GM20000 (cell line): ENCODE data around the gene FAM53A.
A peak's percentile ranks its signal among the peaks of the same experiment; 100 is the strongest.
"Not testable (repeated sequence)": the region's sequence is repeated elsewhere in the genome, so short reads cannot be mapped to it uniquely, and the experiment has no call there.

Source experiments
- DNase-seq: peaks from one replicate; pipeline ENCODE4 v3.0.0; 2012; ENCODE audit warnings: low spot score
- TF ChIP-seq, protein P1 (sequence below): IDR thresholded peaks from 2 replicates; pipeline ENCODE4 v1.5.1; 2012; ENCODE audit warnings: mild to moderate bottlenecking, control low read depth; ENCODE audit errors: extremely low read depth, missing control alignments

FAM53A gene

DNA sequence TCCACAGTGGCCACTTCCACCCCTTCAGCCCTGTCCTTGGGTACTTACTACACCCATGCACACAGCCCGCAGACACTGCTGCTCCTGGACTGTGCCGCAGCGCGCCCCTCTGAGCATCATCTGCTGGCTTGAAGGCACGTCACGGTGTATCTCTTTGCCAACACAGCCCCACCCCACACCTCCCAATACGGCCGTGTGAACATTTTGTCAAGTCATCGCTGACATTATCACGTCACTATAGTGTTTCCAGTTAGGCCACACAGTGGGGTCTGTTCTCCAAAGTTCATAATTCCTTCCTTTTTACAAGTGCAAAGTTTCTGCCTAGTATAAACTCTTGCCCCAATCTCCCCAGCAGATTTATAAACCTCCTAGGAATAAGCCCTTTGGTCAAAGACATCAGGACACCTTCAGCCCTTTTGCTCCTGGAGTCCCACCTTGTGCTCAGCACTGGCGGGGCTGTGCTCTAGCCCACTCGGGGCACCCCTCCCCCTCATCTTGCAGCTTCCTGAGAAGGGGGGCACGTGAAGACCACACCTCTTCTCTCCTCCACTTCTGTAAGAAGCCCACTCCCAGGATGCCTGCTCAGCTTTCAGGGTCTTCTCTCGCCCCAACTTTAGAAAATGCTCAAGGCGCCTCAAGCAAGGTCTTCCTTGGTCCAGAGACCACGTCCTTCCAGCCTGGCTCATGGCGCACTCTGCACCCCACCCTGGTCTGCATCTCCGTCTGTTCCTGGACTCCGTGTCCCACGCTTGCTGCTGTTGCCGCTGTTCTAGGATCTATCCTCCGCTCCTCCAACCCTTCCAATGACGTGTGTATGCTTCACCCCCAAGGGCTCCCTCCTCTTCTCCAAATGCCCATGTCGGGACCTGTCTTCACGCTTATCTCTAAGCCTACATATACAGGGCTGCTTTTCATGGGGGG lies 7.2 kb downstream of the FAM53A start:
- peak; percentile 5 for DNase-seq

DNA sequence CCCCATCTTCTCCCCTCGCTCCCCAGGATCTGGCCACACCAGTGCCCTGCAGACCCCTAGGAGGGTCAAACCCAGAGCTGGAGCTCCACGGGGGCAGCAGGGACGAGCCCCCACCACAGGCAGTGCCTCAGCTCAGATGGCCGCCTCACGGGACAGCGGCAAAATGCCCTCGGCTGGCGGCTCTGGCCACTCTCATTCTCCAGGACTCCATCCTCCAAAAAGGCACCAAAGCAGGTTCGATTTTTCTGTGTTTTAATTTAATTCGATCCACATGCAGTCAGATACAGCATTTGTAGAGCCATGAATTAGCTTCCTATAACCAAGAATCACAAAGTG lies 8.3 kb downstream of the FAM53A start:
- DNase-seq: no peak
- TF ChIP-seq, protein P1, sequence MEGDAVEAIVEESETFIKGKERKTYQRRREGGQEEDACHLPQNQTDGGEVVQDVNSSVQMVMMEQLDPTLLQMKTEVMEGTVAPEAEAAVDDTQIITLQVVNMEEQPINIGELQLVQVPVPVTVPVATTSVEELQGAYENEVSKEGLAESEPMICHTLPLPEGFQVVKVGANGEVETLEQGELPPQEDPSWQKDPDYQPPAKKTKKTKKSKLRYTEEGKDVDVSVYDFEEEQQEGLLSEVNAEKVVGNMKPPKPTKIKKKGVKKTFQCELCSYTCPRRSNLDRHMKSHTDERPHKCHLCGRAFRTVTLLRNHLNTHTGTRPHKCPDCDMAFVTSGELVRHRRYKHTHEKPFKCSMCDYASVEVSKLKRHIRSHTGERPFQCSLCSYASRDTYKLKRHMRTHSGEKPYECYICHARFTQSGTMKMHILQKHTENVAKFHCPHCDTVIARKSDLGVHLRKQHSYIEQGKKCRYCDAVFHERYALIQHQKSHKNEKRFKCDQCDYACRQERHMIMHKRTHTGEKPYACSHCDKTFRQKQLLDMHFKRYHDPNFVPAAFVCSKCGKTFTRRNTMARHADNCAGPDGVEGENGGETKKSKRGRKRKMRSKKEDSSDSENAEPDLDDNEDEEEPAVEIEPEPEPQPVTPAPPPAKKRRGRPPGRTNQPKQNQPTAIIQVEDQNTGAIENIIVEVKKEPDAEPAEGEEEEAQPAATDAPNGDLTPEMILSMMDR: no peak

More for the DNA sequence above, 7.2 kb downstream of the FAM53A start:
- TF ChIP-seq, protein P1: no peak

- TF ChIP-seq, protein P1: no peak
- no peak for DNase-seq
Observed at GRCh38 chr4:1675136-1675801, 8.8 kb downstream of the FAM53A start.

DNA sequence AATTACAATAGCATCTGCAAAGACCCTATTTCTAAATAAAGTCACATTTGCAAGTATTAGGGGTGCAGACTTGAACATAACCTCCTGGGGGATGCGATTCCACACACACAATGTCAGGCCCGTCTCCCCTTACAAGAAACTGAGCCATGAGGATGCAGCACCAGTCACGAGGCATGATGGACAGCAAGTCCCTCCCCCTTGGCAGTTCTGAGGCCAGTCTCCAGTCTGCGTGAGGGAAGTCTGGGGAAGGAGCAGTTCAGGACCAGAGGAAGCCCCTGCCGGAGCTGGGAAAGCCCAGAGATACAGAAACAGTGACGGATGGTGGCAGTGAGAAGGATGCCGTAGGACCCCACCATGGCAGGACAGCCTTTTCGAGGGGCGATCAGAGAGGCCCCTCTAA lies 9.4 kb downstream of the FAM53A start:
- TF ChIP-seq, protein P1: no peak
- DNase-seq: no peak

- no peak for DNase-seq
- TF ChIP-seq, protein P1: no peak
Observed at GRCh38 chr4:1673671-1674070, 10.4 kb downstream of the FAM53A start.

DNA sequence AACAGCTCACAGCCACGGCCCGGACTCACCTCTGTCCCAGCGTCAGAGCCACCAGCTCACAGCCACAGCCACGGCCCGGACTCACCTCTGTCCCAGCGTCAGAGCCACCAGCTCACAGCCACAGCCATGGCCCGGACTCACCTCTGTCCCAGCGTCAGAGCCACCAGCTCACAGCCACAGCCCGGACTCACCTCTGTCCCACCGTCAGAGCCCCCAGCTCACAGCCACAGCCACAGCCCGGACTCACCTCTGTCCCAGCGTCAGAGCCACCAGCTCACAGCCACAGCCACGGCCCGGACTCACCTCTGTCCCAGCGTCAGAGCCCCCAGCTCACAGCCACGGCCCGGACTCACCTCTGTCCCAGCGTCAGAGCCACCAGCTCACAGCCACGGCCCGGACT lies 13.1 kb downstream of the FAM53A start:
- DNase-seq: not testable (repeated sequence)

GRCh38 chr4:1670279-1670678 lies 13.8 kb downstream of the FAM53A start:
- TF ChIP-seq, protein P1: no peak
- DNase-seq: no peak

- TF ChIP-seq, protein P1: no peak
- no peak for DNase-seq
Observed at GRCh38 chr4:1669850-1670249, 14.3 kb downstream of the FAM53A start.
